NCI-H146 treated with DMSO at 0.1 percent for 48 hours (cell line): Measurements from ENCODE around the gene TNNI3K.

Experiments used
- DNase-seq: peaks from one replicate; lab custom pipeline; 2025; ENCODE audit not compliant: unreplicated experiment; lab: John Stamatoyannopoulos, UW

The TNNI3K gene

GRCh38 chr1:74430342-74430934, 195.3 kb downstream of the TNNI3K start:
- no peak for DNase-seq

GRCh38 chr1:74431531-74431930, 196.3 kb downstream of the TNNI3K start:
- no peak for DNase-seq

GRCh38 chr1:74432325-74432724, 197.1 kb downstream of the TNNI3K start:
- DNase-seq, result no peak

GRCh38 chr1:74434321-74434720, 199.1 kb downstream of the TNNI3K start:
- DNase-seq, result no peak

- no peak for DNase-seq
These were observed 200.9 kb downstream of the TNNI3K start for GRCh38 chr1:74436078-74436477.

GRCh38 chr1:74437035-74437434, 201.8 kb downstream of the TNNI3K start:
- DNase-seq, result no peak

- no peak for DNase-seq
These were observed 216.8 kb downstream of the TNNI3K start for GRCh38 chr1:74452035-74452434.

GRCh38 chr1:74453277-74453676, 218.1 kb downstream of the TNNI3K start:
- no peak for DNase-seq

GRCh38 chr1:74455390-74455789, 220.2 kb downstream of the TNNI3K start:
- DNase-seq, result no peak

GRCh38 chr1:74457253-74457652, 222.1 kb downstream of the TNNI3K start:
- no peak for DNase-seq

- DNase-seq, result no peak
These were observed 228.3 kb downstream of the TNNI3K start for GRCh38 chr1:74463333-74463988.

- no peak for DNase-seq
These were observed 228.8 kb downstream of the TNNI3K start for GRCh38 chr1:74464037-74464436.

GRCh38 chr1:74465193-74465681, 230.1 kb downstream of the TNNI3K start:
- no peak for DNase-seq

- peak; percentile 95 for DNase-seq
These were observed 232.7 kb downstream of the TNNI3K start for GRCh38 chr1:74467786-74468377.

- peak; percentile 66 for DNase-seq
These were observed 233.9 kb downstream of the TNNI3K start for GRCh38 chr1:74468982-74469603.

- no peak for DNase-seq
These were observed 235.1 kb downstream of the TNNI3K start for GRCh38 chr1:74470251-74470650.

- DNase-seq, result no peak
These were observed 235.7 kb downstream of the TNNI3K start for GRCh38 chr1:74470936-74471335.

- no peak for DNase-seq
These were observed 236.3 kb downstream of the TNNI3K start for GRCh38 chr1:74471470-74471869.

- no peak for DNase-seq
These were observed 239.4 kb downstream of the TNNI3K start for GRCh38 chr1:74474585-74474984.

- peak; percentile 41 for DNase-seq
These were observed 243.8 kb downstream of the TNNI3K start for GRCh38 chr1:74478979-74479378.

GRCh38 chr1:74480068-74480467, 244.9 kb downstream of the TNNI3K start:
- DNase-seq, result no peak

GRCh38 chr1:74481607-74482006, 246.4 kb downstream of the TNNI3K start:
- DNase-seq, result peak; percentile 46
